Right lobe of liver (tissue), 4 donors: ENCODE measurements around the gene HFM1.

Source experiments
- CTCF ChIP-seq, 4 donors: fragments of 200-600 bp in 3 of 4; fragments of 450-650 bp in 1 of 4; IDR thresholded peaks; one replicate each; pipeline versions ENCODE4 v1.5.1 to v1.8.0; 2016 to 2022; ENCODE audit warnings: antibody characterized with exemption in 4 of 4, mild to moderate bottlenecking in 2 of 4
- POLR2A ChIP-seq: fragments of 450-650 bp; IDR thresholded peaks from one replicate; pipeline ENCODE4 v1.6.1; 2017; ENCODE audit warnings: antibody characterized with exemption, mild to moderate bottlenecking
- donor health status: DM: no; HTN: no; CAD: no.
- donor health status: DM: no; HTN: no; CAD: no.
- donor health status: DM: no; HTN: yes; CAD: no.

GRCh38 chr1:91314643-91315042, 90.0 kb downstream of the HFM1 start:
- no peak for TF ChIP-seq CTCF (IDR thresholded peaks at IDR 0.05)
- no peak for TF ChIP-seq POLR2A
